IPS-20b (cell line): ENCODE results near the gene MIOX.

ENCODE experiments used
- H3K27ac ChIP-seq: one replicate; pipeline ENCODE4 v1.5.1; 2013; ENCODE audit warnings: low read length
- H3K27me3 ChIP-seq: 2 replicates; pipeline ENCODE4 v1.6.1; 2013; ENCODE audit warnings: mild to moderate bottlenecking, low read length, inconsistent platforms; ENCODE audit not compliant: insufficient read depth
- H3K36me3 ChIP-seq: 2 replicates; pipeline ENCODE4 v1.6.1; 2013; ENCODE audit warnings: low read depth, mild to moderate bottlenecking, inconsistent platforms, low read length, moderate library complexity; ENCODE audit not compliant: insufficient read depth
- H3K4me1 ChIP-seq: 2 replicates; pipeline ENCODE4 v1.6.1; 2013; ENCODE audit warnings: mild to moderate bottlenecking, control low read depth, inconsistent platforms, low read length, moderate library complexity; ENCODE audit not compliant: insufficient read depth
- H3K4me3 ChIP-seq: 2 replicates; pipeline ENCODE4 v1.5.1; 2013; ENCODE audit warnings: mild to moderate bottlenecking, low read length, inconsistent platforms
- H3K9ac ChIP-seq: 2 replicates; pipeline ENCODE4 v1.6.1; 2013; ENCODE audit warnings: low read depth, mild to moderate bottlenecking, inconsistent platforms, low read length, moderate library complexity
- H3K9me3 ChIP-seq: 2 replicates; pipeline ENCODE4 v1.6.1; 2013; ENCODE audit warnings: mild to moderate bottlenecking, low read depth, low read length, inconsistent platforms; ENCODE audit not compliant: insufficient read depth

The MIOX gene

DNA sequence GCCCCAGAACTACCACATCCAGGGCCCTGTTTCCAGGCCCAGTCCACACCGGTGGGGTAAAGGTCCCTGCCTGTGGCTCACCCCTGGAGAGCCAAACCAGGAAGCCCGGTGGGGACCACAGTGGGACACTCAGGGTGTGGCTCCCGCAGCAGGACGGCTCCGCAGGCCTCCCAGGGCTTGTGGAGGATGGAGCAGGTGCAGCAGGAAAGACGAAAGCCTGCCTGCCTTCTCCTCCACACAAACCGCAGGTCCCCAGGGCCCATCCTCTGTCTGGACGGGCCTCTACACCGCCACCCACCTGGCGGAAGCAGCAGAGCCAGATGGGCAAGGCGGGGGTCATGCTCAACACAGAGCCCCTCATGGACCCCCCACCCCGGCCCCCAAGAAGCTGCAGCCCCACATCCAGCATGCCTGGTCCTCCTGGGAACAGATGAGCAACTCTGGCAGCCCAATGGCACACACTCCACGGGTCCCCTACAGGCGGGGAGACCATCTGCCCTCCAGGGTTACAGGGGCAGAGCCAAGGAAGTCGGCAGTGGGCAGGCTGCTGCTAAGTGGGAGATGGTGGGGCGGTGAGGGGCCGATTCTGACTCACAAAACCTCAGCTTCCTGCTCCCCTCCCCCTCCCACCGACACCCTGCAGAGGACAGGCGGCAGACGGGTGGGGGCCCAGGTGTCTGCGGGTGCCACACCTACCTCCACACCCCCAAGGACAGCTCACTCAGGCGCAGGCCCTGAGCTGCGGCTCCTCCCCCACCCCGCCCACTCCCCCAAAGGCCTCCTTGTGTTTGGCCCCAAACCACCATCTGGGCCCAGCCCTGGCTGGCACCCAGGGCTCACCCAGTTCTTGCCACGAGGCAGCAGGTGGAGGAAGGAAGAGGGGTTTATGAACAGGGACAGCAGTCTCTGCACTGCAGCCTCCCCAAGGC is 17.0 kb upstream of the MIOX start:
- H3K27ac ChIP-seq = no peak overlapping the region
- no peak overlapping the region for H3K9ac ChIP-seq
- no peaks in the 10 kb centered on the region for H3K27me3 ChIP-seq
- H3K9me3 ChIP-seq = no peaks in the 10 kb centered on the region
- peaks cover 28% of the 10 kb centered on the region for H3K36me3 ChIP-seq
- H3K4me3 ChIP-seq = no peak overlapping the region
- peaks cover 16% of the 10 kb centered on the region; the same call in 1 of the 2 replicates for H3K4me1 ChIP-seq

DNA sequence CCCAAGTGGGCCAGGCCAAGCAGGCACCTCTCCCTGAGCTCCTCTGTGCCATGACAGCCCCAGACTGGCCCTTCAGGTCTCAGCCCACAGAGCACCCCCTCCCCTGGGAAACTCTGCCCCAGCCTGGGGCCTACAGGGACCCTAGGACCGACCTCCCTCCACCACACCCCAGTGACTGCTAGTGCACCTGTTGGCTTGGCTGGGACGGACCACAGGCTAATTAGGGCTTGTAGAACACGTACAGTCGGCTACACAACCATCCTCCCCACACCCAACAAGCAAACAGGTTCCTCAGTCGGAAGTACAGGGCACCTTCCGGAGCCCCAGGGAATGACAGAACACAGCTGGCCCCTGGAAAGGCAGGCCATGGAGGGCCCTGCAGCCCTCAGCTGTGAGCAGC is 16.2 kb upstream of the MIOX start:
- Histone ChIP-seq H3K4me3 (no peak overlapping the region), H3K27me3 (no peaks in the 10 kb centered on the region), H3K9me3 (no peaks in the 10 kb centered on the region), H3K9ac (no peak overlapping the region), H3K27ac (no peak overlapping the region), H3K4me1 (peaks cover 18% of the 10 kb centered on the region; the same call in 1 of the 2 replicates), H3K36me3 (peaks cover 20% of the 10 kb centered on the region)

DNA sequence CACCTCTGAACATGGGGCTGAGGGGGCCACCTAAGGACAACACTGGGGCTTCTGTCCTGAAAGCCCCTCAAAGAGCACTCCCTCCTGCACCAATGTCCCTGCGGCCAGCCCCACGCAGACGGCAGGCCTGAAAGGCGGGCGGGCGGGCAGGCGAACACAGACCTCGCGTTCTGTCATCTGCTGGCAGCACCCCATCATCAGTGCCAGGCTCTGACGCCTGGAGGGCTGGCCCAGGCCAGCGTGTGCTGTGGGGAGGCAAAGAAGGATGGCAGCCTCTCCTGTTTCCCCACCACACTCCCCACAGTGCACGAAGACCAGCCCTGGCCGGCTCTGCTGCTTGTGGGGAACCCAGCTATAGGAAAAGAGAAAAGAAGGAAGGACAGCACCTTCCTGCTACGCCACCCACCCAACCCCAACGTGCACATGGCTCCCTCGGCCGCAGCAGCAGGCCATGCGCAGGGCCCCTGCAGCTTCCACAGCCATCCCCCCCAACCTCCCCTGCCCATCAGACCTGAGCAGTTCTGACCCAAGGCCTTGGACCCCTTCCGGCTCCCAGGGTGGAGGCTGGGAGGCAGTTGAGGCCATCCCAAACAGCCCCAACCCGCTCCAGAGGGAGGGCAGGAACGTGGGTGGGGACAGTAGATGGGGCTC is 15.3 kb upstream of the MIOX start:
- H3K27ac ChIP-seq = no peak overlapping the region

DNA sequence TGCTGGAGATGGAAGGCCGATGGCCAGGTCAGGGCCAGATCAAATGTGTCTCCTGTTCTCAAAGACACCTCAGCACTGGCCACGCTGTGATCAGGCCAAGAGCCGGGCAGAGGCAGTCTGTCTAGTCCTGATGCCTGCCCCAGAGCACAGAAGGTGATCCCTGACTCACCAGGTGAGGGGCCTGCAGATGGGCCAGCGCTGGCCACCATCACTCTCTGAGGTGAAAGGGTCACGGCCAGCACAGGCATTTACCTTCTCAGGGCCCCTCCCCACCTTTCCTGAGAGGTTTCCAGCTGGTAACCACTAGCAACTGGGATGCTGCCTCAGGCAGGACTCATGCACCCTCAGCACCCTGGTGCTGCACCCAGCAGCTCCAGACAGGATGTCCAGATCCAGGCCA is 14.7 kb upstream of the MIOX start:
- no peak overlapping the region for H3K27ac ChIP-seq
- H3K9ac ChIP-seq = no peak overlapping the region
- H3K4me1 ChIP-seq = peaks cover 21% of the 10 kb centered on the region; the same call in 1 of the 2 replicates
- H3K9me3 ChIP-seq = no peaks in the 10 kb centered on the region
- no peaks in the 10 kb centered on the region for H3K27me3 ChIP-seq
- peaks cover 5% of the 10 kb centered on the region for H3K36me3 ChIP-seq
- no peak overlapping the region for H3K4me3 ChIP-seq

More for the DNA sequence above, 15.3 kb upstream of the MIOX start:
- H3K27me3 ChIP-seq = no peaks in the 10 kb centered on the region
- peaks cover 21% of the 10 kb centered on the region; the same call in 1 of the 2 replicates for H3K4me1 ChIP-seq
- H3K4me3 ChIP-seq = no peak overlapping the region
- peaks cover 11% of the 10 kb centered on the region for H3K36me3 ChIP-seq
- H3K9ac ChIP-seq = no peak overlapping the region
- no peaks in the 10 kb centered on the region for H3K9me3 ChIP-seq

DNA sequence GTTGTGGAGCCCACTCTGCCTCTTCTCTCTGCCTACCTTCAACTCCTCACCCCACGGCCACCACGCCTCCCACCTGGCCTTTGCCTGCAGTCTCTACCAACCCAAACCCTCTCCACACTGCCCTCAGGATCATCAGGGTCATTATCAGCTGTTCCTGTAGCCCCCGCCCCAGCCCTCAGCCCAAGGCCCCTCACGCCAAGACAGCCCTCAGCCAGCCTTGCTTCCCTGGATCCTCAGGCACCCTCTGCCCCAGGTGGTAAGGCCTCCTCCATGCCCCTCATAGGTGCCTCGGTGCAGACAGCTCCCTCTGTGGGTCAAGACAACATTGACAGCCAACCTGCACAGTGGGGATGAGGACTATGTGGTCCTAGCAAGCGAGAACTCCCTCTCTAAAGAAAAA is 13.6 kb upstream of the MIOX start:
- Histone ChIP-seq H3K4me1 (peaks cover 21% of the 10 kb centered on the region; the same call in 1 of the 2 replicates), H3K27ac (no peak overlapping the region), H3K27me3 (no peaks in the 10 kb centered on the region), H3K36me3 (no peaks in the 10 kb centered on the region), H3K9me3 (no peaks in the 10 kb centered on the region), H3K4me3 (no peak overlapping the region), H3K9ac (no peak overlapping the region)

DNA sequence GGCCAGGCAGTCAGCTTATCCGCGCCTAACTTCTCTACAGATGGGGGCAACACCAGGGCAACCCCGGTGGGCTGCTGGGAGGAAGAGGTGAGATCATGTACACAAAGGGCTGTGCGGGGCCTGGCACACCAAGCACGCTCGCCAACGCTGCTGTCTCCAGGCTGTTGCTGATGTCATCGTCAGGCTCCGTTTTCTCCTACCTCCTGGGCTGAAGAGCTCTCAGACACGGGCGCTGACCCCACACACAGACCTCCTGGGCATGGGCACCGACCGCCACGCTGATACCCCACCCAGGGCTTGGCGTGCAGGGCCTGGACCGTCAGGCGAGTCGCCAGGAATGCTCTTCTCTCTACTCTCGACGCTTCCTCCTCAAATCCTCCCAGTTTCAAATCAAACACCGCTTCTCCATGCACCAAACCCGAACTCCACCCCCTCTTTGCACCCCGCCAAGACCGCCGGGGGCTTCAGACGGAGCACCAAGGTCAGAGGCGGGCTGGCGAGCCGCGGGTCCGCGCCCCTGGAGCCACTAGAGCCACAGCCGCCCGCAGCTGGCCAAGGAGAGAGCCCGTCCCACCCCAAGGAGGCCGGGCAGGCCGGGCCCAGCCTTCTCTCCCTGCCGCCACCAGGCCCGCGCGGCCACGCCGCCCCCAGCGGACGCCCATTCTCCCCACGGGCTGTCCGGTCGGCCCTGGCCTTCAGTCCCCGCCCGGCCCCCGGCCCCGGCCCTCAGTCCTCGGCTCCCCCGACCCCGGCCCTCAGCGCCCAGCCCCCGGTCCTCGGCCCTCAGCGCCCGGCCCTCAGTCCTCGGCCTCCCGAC is 12.6 kb upstream of the MIOX start:
- Histone ChIP-seq H3K9me3 (no peaks in the 10 kb centered on the region), H3K27me3 (peaks cover 6% of the 10 kb centered on the region), H3K36me3 (no peaks in the 10 kb centered on the region), H3K9ac (peak overlapping the region; percentile 69; the same call in 1 of the 2 replicates), H3K4me1 (peaks cover 21% of the 10 kb centered on the region; the same call in 1 of the 2 replicates), H3K4me3 (peak overlapping the region; percentile 73), H3K27ac (no peak overlapping the region)

DNA sequence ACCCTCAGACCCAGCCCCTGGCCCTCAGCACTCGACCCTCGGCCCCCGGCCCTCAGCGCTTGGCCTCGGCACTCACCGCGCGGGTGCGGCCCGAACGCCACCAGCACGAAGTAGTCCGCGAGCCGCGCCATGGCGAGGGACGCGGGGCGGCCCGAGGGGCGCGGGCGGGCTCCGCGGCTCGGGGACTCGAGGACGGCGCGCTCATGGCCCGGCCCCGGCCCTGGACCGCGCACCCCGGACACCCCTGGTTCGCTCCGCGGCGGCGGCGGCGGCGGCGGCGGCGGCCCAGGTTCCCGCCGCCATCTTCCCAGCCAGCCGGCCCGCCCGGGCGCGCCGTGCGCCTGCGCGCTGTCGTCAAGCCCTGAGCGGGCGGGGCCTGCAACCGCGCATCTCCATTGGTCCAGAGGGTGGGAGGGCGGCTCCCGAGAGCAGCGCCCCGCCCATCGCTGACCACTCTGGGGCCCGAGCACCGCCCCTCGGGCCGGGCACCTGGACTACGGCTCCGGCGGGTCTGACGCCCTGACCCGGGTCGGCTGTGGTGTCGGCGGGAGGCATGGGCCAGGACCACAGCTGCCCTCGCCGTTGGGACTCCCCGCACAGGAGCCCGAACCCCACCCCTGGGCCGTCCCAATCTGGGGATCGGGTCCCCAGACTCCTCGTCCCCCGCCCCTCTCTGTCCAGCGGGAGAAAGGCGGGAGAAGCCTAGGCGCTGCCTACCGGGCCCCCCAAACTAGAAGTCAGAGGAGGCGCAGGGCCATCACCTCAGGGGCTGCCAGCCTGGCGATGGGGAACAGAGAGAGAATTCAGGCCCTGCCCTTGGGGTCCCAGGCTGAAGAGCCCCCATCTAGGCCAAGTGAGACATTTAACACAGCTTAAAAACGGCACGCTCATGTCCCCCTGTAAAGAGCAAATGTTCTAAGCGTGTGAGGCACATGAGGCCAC is 11.7 kb upstream of the MIOX start, which contains the start of gene SBF1:
TSS of gene SBF1 (minus strand) at position 326 of the 942 bp plus-strand sequence. CDS start at position 131, 195 bp downstream.
- peaks cover 17% of the 10 kb centered on the region; the same call in 1 of the 2 replicates for H3K4me1 ChIP-seq
- H3K9ac ChIP-seq = peak within 1 kb of the TSS; percentile 69; the same call in 1 of the 2 replicates
- no peak within 1 kb of the TSS for H3K27ac ChIP-seq
- H3K9me3 ChIP-seq = no peaks in the 10 kb centered on the region
- H3K4me3 ChIP-seq = peak within 1 kb of the TSS; percentile 73
- H3K36me3 ChIP-seq = no peaks in the 10 kb centered on the region
- H3K27me3 ChIP-seq = peaks cover 16% of the 10 kb centered on the region

DNA sequence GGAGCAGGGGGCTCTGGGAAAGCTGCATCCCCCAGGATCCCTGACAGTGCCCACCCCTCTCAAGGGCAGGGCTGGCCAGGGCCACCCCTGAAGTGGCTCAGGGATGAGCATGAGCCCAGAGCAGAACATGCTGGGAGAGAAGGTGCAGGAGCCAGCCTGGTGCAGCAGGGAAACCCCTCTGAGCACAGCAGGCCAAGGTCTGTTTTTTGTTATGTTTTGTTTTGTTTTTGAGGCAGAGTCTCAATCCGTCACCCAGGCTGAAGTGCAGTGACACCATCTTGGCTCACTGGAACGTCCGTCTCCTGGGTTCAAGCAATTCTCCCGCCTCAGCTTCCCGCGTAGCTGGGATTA is 11.0 kb upstream of the MIOX start:
- Histone ChIP-seq H3K27me3 (peaks cover 22% of the 10 kb centered on the region), H3K4me3 (peak overlapping the region; percentile 68; the same call in 1 of the 2 replicates), H3K4me1 (peaks cover 11% of the 10 kb centered on the region; the same call in 1 of the 2 replicates), H3K27ac (no peak overlapping the region), H3K9ac (peak overlapping the region; percentile 58; the same call in 1 of the 2 replicates), H3K9me3 (no peaks in the 10 kb centered on the region), H3K36me3 (no peaks in the 10 kb centered on the region)

DNA sequence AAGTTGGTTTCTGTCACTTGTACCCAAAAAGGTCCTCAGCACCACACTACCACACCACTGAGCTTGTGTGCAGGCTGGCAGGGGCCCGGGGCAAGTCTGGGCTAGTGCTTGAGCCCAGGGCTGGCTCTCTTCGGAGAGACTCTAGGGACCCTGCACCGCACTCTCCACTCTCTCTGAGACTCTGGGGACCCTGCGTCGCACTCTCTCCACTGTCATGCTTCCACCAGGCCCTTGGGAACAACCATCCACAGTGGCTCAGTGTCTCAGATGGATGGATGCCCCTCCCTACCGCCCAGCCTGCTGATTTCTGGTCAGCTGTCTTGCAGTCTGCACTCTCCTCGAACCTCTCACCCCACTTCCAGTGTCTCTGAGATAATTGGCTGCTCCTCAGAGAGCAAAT is 9.8 kb upstream of the MIOX start:
- Histone ChIP-seq H3K27ac (no peak overlapping the region), H3K9me3 (no peaks in the 10 kb centered on the region), H3K9ac (no peak overlapping the region), H3K4me3 (no peak overlapping the region), H3K27me3 (peaks cover 30% of the 10 kb centered on the region), H3K4me1 (peaks cover 11% of the 10 kb centered on the region; the same call in 1 of the 2 replicates), H3K36me3 (no peaks in the 10 kb centered on the region)

DNA sequence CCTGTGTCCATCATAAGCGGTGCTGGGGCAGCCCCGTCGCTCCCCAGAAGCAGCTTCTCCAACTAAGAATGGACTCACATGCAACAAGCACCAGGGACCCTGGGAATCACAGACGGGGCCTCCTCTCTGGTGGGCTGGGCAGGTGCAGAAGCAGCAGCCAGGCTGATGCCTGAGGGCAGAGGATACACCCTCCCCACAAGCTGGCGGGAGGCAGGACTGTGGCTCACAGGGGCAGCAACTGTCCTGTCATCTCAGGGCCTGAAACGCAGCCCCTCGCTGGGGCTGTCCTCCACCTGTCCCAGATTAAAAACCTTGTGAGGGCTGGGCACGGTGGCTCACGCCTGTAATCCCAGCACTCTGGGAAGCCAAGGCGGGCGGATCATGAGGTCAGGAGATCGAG is 8.7 kb upstream of the MIOX start:
- H3K9me3 ChIP-seq = no peaks in the 10 kb centered on the region
- H3K9ac ChIP-seq = no peak overlapping the region
- H3K27ac ChIP-seq = no peak overlapping the region
- H3K36me3 ChIP-seq = no peaks in the 10 kb centered on the region
- peaks cover 11% of the 10 kb centered on the region; the same call in 1 of the 2 replicates for H3K4me1 ChIP-seq
- H3K27me3 ChIP-seq = peaks cover 34% of the 10 kb centered on the region
- H3K4me3 ChIP-seq = no peak overlapping the region
